H9 (cell line): ENCODE results near the gene CREB3L2. TPM values are rescaled to one million over a fixed set of nuclear protein-coding genes. Genes with fewer than 3 reads are reported as not detected.

ENCODE experiments used
- DNase-seq: peaks from one replicate; pipeline ENCODE4 v3.0.0-alpha.2; 2017
- H2AFZ ChIP-seq: one replicate; pipeline ENCODE4 v1.6.1; 2013; ENCODE audit warnings: mild to moderate bottlenecking, low read length, control low read depth, moderate library complexity
- H2AK5ac ChIP-seq: 2 replicates; pipeline ENCODE4 v1.6.1; 2013; ENCODE audit warnings: low read length, control low read depth, mixed read lengths; ENCODE audit not compliant: insufficient read length
- H2BK120ac ChIP-seq: one replicate; pipeline ENCODE4 v1.6.1; 2013; ENCODE audit warnings: low read depth, mild to moderate bottlenecking, low read length, control low read depth, inconsistent platforms; ENCODE audit not compliant: poor library complexity, severe bottlenecking
- H2BK12ac ChIP-seq: 2 replicates; pipeline ENCODE4 v1.6.1; 2013; ENCODE audit warnings: low read length, control low read depth, mixed read lengths, low read depth; ENCODE audit not compliant: insufficient read length
- H2BK15ac ChIP-seq: 2 replicates; pipeline ENCODE4 v1.6.1; 2013; ENCODE audit warnings: low read depth, low read length, control low read depth
- H2BK20ac ChIP-seq: one replicate; pipeline ENCODE4 v1.6.1; 2013; ENCODE audit warnings: low read depth, mild to moderate bottlenecking, low read length, control low read depth, inconsistent platforms; ENCODE audit not compliant: poor library complexity, severe bottlenecking
- H2BK5ac ChIP-seq: 2 replicates; pipeline ENCODE4 v1.6.1; 2013; ENCODE audit warnings: low read length, control low read depth, mixed read lengths; ENCODE audit not compliant: insufficient read length
- H3K14ac ChIP-seq: 2 replicates; pipeline ENCODE4 v1.6.1; 2013; ENCODE audit warnings: low read length, control low read depth; ENCODE audit not compliant: insufficient read depth
- H3K18ac ChIP-seq: 2 replicates; pipeline ENCODE4 v1.6.1; 2013; ENCODE audit warnings: low read depth, mild to moderate bottlenecking, mixed read lengths, low read length, control low read depth; ENCODE audit not compliant: insufficient read length
- H3K23ac ChIP-seq: 2 replicates; pipeline ENCODE4 v1.6.1; 2013; ENCODE audit warnings: low read length, control low read depth, mixed read lengths, low read depth; ENCODE audit not compliant: insufficient read length
- H3K23me2 ChIP-seq: 2 replicates; pipeline ENCODE4 v1.6.1; 2013; ENCODE audit warnings: low read depth, mild to moderate bottlenecking, mixed read lengths, low read length, control low read depth; ENCODE audit not compliant: insufficient read length, poor library complexity, severe bottlenecking
- H3K27ac ChIP-seq: 2 replicates; pipeline ENCODE4 v1.5.1; 2013; ENCODE audit warnings: low read length, control low read depth, mixed read lengths, low read depth; ENCODE audit not compliant: insufficient read length
- H3K27me3 ChIP-seq: 2 replicates; pipeline ENCODE4 v1.6.1; 2013; ENCODE audit warnings: low read length, control low read depth, inconsistent platforms; ENCODE audit not compliant: insufficient read depth
- H3K4ac ChIP-seq: 2 replicates; pipeline ENCODE4 v1.6.1; 2013; ENCODE audit warnings: low read depth, mild to moderate bottlenecking, control low read depth, inconsistent platforms, low read length, moderate library complexity
- H3K4me1 ChIP-seq: 2 replicates; pipeline ENCODE4 v1.6.1; 2013; ENCODE audit warnings: low read length, control low read depth, inconsistent platforms; ENCODE audit not compliant: insufficient read depth
- H3K4me2 ChIP-seq: 2 replicates; pipeline ENCODE4 v1.6.1; 2013; ENCODE audit warnings: low read length, control low read depth, mixed read lengths; ENCODE audit not compliant: insufficient read length, insufficient read depth
- H3K56ac ChIP-seq: 2 replicates; pipeline ENCODE4 v1.6.1; 2013; ENCODE audit warnings: low read depth, mild to moderate bottlenecking, mixed read lengths, low read length, control low read depth; ENCODE audit not compliant: insufficient read length
- H3K79me1 ChIP-seq: 2 replicates; pipeline ENCODE4 v1.6.1; 2013; ENCODE audit warnings: low read depth, mild to moderate bottlenecking, moderate library complexity, low read length, control low read depth, inconsistent platforms; ENCODE audit not compliant: insufficient read depth, poor library complexity, severe bottlenecking
- H3K79me2 ChIP-seq: 2 replicates; pipeline ENCODE4 v1.6.1; 2013; ENCODE audit warnings: low read length, control low read depth, inconsistent platforms; ENCODE audit not compliant: insufficient read depth
- H3K9ac ChIP-seq: 2 replicates; pipeline ENCODE4 v1.6.1; 2013; ENCODE audit warnings: low read length, control low read depth, mixed read lengths; ENCODE audit not compliant: insufficient read length; ENCODE audit errors: extremely low read depth
- H3K9me3 ChIP-seq: one replicate; pipeline ENCODE4 v1.6.1; 2013; ENCODE audit warnings: low read depth, low read length, inconsistent platforms; ENCODE audit not compliant: control insufficient read depth
- H3T11ph ChIP-seq: one replicate; pipeline ENCODE4 v1.6.1; 2013; ENCODE audit warnings: mild to moderate bottlenecking, low read length, control low read depth, inconsistent platforms
- H4K20me1 ChIP-seq: one replicate; pipeline ENCODE4 v1.6.1; 2013; ENCODE audit not compliant: control insufficient read depth, insufficient read length, insufficient read depth
- H4K5ac ChIP-seq: 2 replicates; pipeline ENCODE4 v1.6.1; 2013; ENCODE audit warnings: low read depth, mild to moderate bottlenecking, mixed read lengths, low read length, control low read depth; ENCODE audit not compliant: insufficient read length
- H4K8ac ChIP-seq: replicated peaks from 2 replicates; pipeline ENCODE4 v1.6.1; 2013; ENCODE audit warnings: low read length, control low read depth, mixed read lengths, low read depth; ENCODE audit not compliant: insufficient read length
- H4K91ac ChIP-seq: 2 replicates; pipeline ENCODE4 v1.6.1; 2013; ENCODE audit warnings: low read depth, mild to moderate bottlenecking, moderate library complexity, mixed read lengths, low read length, control low read depth; ENCODE audit not compliant: insufficient read length
- H3K27ac Mint-ChIP-seq, 3 experiments: 2 replicates in 2 of 3; 3 replicates in 1 of 3; pipeline ENCODE4 v1.8.0; 2020 to 2021; ENCODE audit warnings: mixed read lengths in 3 of 3, mild to moderate bottlenecking in 1 of 3, moderate library complexity in 1 of 3
- H3K27me3 Mint-ChIP-seq: 2 replicates; pipeline ENCODE4 v1.8.0; 2021; ENCODE audit warnings: low read depth, mild to moderate bottlenecking, moderate library complexity, mixed read lengths
- H3K36me3 Mint-ChIP-seq, 3 experiments: 2 replicates in 2 of 3; 3 replicates in 1 of 3; pipeline ENCODE4 v1.8.0; 2020 to 2021; ENCODE audit warnings: low read depth in 3 of 3, mixed read lengths in 3 of 3; ENCODE audit not compliant: insufficient read depth in 1 of 3
- H3K4me1 Mint-ChIP-seq, 2 experiments: 2 replicates each; pipeline ENCODE4 v1.8.0; 2020; ENCODE audit warnings: mixed read lengths in 2 of 2
- H3K4me3 Mint-ChIP-seq, 2 experiments: 2 replicates in 1 of 2; 3 replicates in 1 of 2; pipeline ENCODE4 v1.8.0; 2020 to 2021; ENCODE audit warnings: mild to moderate bottlenecking in 2 of 2, mixed read lengths in 2 of 2, moderate library complexity in 1 of 2
- H3K9me3 Mint-ChIP-seq, 2 experiments: 2 replicates in 1 of 2; 3 replicates in 1 of 2; pipeline ENCODE4 v1.8.0; 2020; ENCODE audit warnings: mild to moderate bottlenecking in 2 of 2, mixed read lengths in 2 of 2, moderate library complexity in 1 of 2
- CTCF ChIP-seq: fragments of 200-600 bp; sonication (generic); conservative IDR thresholded peaks from 3 replicates; pipeline ENCODE4 v1.8.0; 2021; ENCODE audit warnings: antibody characterized with exemption, mild to moderate bottlenecking
- WGBS: extraction: QIAGEN DNeasy Blood & Tissue Kit; methylation state at CpG from one replicate; pipeline ENCODE4 v1.1.7; 2013; ENCODE audit warnings: missing lambda C conversion rate, low lambda C conversion rate, mixed read lengths; ENCODE audit not compliant: insufficient read length; ENCODE audit errors: extremely low coverage; 5-methylcytosine and 5-hydroxymethylcytosine counted together
- total RNA-seq: library from RNA; stranded (reverse); gene quantifications from 2 replicates; pipeline ENCODE4 v1.2.1, GENCODE V29; 2021

The CREB3L2 gene
- total RNA-seq, 1 experiment from 2014 or later, result 60.7 TPM

- H3K9me3 Mint-ChIP-seq, result peaks cover 5 to 9% of the 10 kb centered on the region in 2 experiments; a peak in 4 of 5 replicates
- H3K27me3 ChIP-seq, result no peaks in the 10 kb centered on the region
- H2BK12ac ChIP-seq, result no peak overlapping the region
- H2AFZ ChIP-seq, result no peak overlapping the region
- H3K4me1 ChIP-seq, result peaks cover 7% of the 10 kb centered on the region
- WGBS, result no CpG with 5 or more reads among the region's 9 CpGs
- no peak overlapping the region for H3K27ac ChIP-seq
- no peak overlapping the region for H3K4me3 Mint-ChIP-seq
- no peak overlapping the region for H2BK5ac ChIP-seq
- peaks cover 34 to 39% of the 10 kb centered on the region in 2 experiments for H3K4me1 Mint-ChIP-seq
- no peak overlapping the region for H2BK120ac ChIP-seq
- H4K5ac ChIP-seq, result no peak overlapping the region
- peak overlapping the region; percentile 49 to 93 (median 68); a peak in 6 of 7 replicates for H3K27ac Mint-ChIP-seq
- H3K56ac ChIP-seq, result no peak overlapping the region
- peaks cover 3% of the 10 kb centered on the region for H3K79me1 ChIP-seq
- no peaks in the 10 kb centered on the region for H3K9me3 ChIP-seq
- no peak overlapping the region for H3K9ac ChIP-seq
- H2BK15ac ChIP-seq, result no peak overlapping the region
- H2BK20ac ChIP-seq, result no peak overlapping the region
- H3T11ph ChIP-seq, result no peak overlapping the region
- no peak overlapping the region for H4K8ac ChIP-seq
- DNase-seq, result no peak
- peaks cover 30 to 60% (median 50%) of the 10 kb centered on the region in 3 experiments for H3K36me3 Mint-ChIP-seq
- no peaks in the 10 kb centered on the region for H4K20me1 ChIP-seq
- H3K79me2 ChIP-seq, result peaks cover 2% of the 10 kb centered on the region; the same call in 1 of the 2 replicates
- no peaks in the 10 kb centered on the region for H3K23me2 ChIP-seq
- H3K4me2 ChIP-seq, result no peak overlapping the region
- H3K23ac ChIP-seq, result no peak overlapping the region
- H2AK5ac ChIP-seq, result no peak overlapping the region
- no peak overlapping the region for H3K18ac ChIP-seq
- TF ChIP-seq CTCF, result no peak
- no peak overlapping the region for H4K91ac ChIP-seq
- H3K14ac ChIP-seq, result no peak overlapping the region
- H3K27me3 Mint-ChIP-seq, result no peaks in the 10 kb centered on the region
- H3K4ac ChIP-seq, result no peak overlapping the region
Measured at GRCh38 chr7:137916980-137917645, 84.8 kb downstream of the CREB3L2 start.
